Neural progenitor cell (in vitro differentiated cells): Measurements from ENCODE around the gene EFNA3.

ENCODE experiments used
- CTCF ChIP-seq: fragments of 200-600 bp; sonication (generic); IDR thresholded peaks from 2 replicates; pipeline ENCODE4 v1.5.1; 2017; ENCODE audit warnings: antibody characterized with exemption, mild to moderate bottlenecking
- EZH2 ChIP-seq: fragments of 200-600 bp; sonication (generic); IDR thresholded peaks from 2 replicates; pipeline ENCODE4 v1.6.1; 2017; ENCODE audit warnings: antibody characterized with exemption, mild to moderate bottlenecking, moderate library complexity
- EZH2phosphoT487 ChIP-seq: fragments of 200-600 bp; sonication (generic); IDR thresholded peaks from 2 replicates; pipeline ENCODE4 v1.6.1; 2017; ENCODE audit warnings: antibody characterized with exemption

DNA sequence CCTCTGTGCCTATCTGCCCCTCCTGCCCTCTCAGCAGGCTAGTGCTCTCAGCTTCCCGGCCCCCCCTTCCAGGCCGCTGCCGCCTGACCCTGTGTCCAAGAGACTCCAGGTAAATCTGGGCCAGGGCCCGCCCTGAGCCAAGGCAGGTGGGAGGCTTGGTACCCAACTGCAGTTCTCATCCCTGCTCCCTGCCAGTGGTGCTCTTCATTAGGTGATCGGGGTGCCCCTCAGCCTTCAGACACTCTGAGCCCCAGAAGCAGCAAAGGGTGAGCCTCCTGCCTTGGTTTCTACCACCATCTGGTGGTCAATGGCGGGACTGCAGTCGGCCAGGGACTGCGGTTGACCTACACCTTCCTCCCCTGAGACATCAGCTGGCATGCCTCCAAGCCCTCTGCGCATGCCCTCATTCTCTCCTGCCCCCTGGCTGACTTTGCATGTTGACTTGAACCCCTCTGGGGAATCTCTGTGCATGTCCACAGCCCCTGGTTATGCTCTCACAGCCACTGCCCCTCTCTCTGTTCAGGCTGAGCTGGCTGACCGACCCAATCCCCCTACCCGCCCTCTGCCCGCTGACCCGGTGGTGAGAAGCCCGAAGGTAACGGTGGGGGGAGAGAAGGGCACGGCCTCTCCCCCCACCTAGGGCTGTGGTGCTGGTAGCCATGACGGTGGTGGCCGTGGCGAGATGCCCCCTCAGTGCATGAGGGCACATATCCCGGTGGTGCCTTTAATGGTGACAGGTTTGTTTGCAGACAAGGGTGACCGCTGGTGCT lies 17.1 kb upstream of the EFNA3 start:
- TF ChIP-seq CTCF = peak; percentile 92
- no peak for TF ChIP-seq EZH2
- TF ChIP-seq EZH2phosphoT487 = no peak
